Fibroblast of lung (primary cell): Measurements from ENCODE around the gene IVD. TPM values are rescaled to one million over a fixed set of nuclear protein-coding genes. Genes with fewer than 3 reads are reported as not detected.
A peak's percentile ranks its signal among the peaks of the same experiment; 100 is the strongest.

Source experiments
- DNase-seq, 2 donors: peaks; one replicate each; pipeline versions ENCODE4 v3.0.0 to v3.0.0-alpha.2; 2010; ENCODE audit warnings: low read depth in 2 of 2
- H2AFZ ChIP-seq: 2 replicates; pipeline ENCODE4 v1.5.1; 2012; ENCODE audit warnings: low read length, control low read depth, inconsistent platforms
- H3K27ac ChIP-seq: 2 replicates; pipeline ENCODE4 v1.5.1; 2011; ENCODE audit warnings: low read length, control low read depth; ENCODE audit not compliant: insufficient read depth
- H3K27me3 ChIP-seq: 2 replicates; pipeline ENCODE4 v1.5.1; 2011; ENCODE audit warnings: mild to moderate bottlenecking, low read length; ENCODE audit not compliant: control insufficient read depth, insufficient read depth
- H3K36me3 ChIP-seq: 2 replicates; pipeline ENCODE4 v1.5.1; 2011; ENCODE audit warnings: low read length; ENCODE audit not compliant: control insufficient read depth, insufficient read depth
- H3K4me1 ChIP-seq: 2 replicates; pipeline ENCODE4 v1.5.1; 2011; ENCODE audit warnings: low read length; ENCODE audit not compliant: control insufficient read depth, insufficient read depth; ENCODE audit errors: extremely low read depth
- H3K4me2 ChIP-seq: 2 replicates; pipeline ENCODE4 v1.5.1; 2011; ENCODE audit warnings: low read length, control low read depth; ENCODE audit not compliant: insufficient read depth; ENCODE audit errors: extremely low read depth
- H3K4me3 ChIP-seq, 4 experiments: fragments of 200-600 bp in 1 of 4; sonication (generic) in 1 of 4; replicated peaks in 1 of 4; 2 replicates each; pipeline ENCODE4 v1.5.1; 2011 to 2016; ENCODE audit warnings: low read length in 4 of 4, low read depth in 3 of 4, mild to moderate bottlenecking in 3 of 4, control low read depth in 2 of 4, inconsistent platforms in 1 of 4, mixed read lengths in 1 of 4; ENCODE audit not compliant: insufficient read depth in 1 of 4; ENCODE audit errors: control extremely low read depth in 1 of 4
- H3K79me2 ChIP-seq: 2 replicates; pipeline ENCODE4 v1.5.1; 2012; ENCODE audit warnings: mild to moderate bottlenecking, low read length, inconsistent platforms; ENCODE audit not compliant: control insufficient read depth, insufficient read depth
- H3K9ac ChIP-seq: 2 replicates; pipeline ENCODE4 v1.5.1; 2011; ENCODE audit warnings: mild to moderate bottlenecking, low read length, control low read depth; ENCODE audit not compliant: insufficient read depth
- H3K9me3 ChIP-seq: 2 replicates; pipeline ENCODE4 v1.5.1; 2012; ENCODE audit warnings: low read depth, low read length; ENCODE audit not compliant: control insufficient read depth, insufficient read depth
- H4K20me1 ChIP-seq: 2 replicates; pipeline ENCODE4 v1.5.1; 2011; ENCODE audit warnings: low read length; ENCODE audit not compliant: control insufficient read depth, insufficient read depth; ENCODE audit errors: extremely low read depth
- CTCF ChIP-seq, 2 donors: IDR thresholded peaks in 1 of 2; conservative IDR thresholded peaks in 1 of 2; 1 replicate in 1 of 2; 2 replicates in 1 of 2; pipeline ENCODE4 v1.5.1; 2011 to 2012; ENCODE audit warnings: low read length in 2 of 2, control low read depth in 1 of 2, inconsistent platforms in 1 of 2, low read depth in 1 of 2, mild to moderate bottlenecking in 1 of 2
- EZH2 ChIP-seq: IDR thresholded peaks from 2 replicates; pipeline ENCODE4 v1.5.1; 2012; ENCODE audit warnings: low read length, control low read depth, mild to moderate bottlenecking; ENCODE audit errors: missing control alignments
- polyA plus RNA-seq, 2 donors: library from polyadenylated mRNA; depleted of rRNA in 1 of 2; stranded (reverse) in 1 of 2; unstranded in 1 of 2; fragments of >200 nt; gene quantifications; 2 replicates each; pipeline ENCODE4 v1.2.1, GENCODE V29; 2011 to 2012; ENCODE audit warnings: missing spikeins in 1 of 2
- total RNA-seq: library from RNA; depleted of rRNA; stranded (reverse); fragments of >200 nt; gene quantifications from 2 replicates; pipeline ENCODE4 v1.2.1, GENCODE V29; 2014

The IVD gene
- total and polyA plus RNA-seq, 2 donors (not counting 1 experiment from before 2014, with no cell fraction given): 37.9 to 61.8 TPM

GRCh38 chr15:40454904-40455391 is 49.4 kb downstream of the IVD start:
- peaks cover 11% of the 10 kb centered on the region for H3K4me1 ChIP-seq
- no peaks in the 10 kb centered on the region for H3K27me3 ChIP-seq
- DNase-seq: peak; percentile 38 to 63
- H3K4me3 ChIP-seq: no peak overlapping the region
- peak overlapping the region; percentile 73 for H3K4me2 ChIP-seq
- H4K20me1 ChIP-seq: no peaks in the 10 kb centered on the region
- H3K36me3 ChIP-seq: peaks cover 4% of the 10 kb centered on the region
- TF ChIP-seq EZH2 (no peak), CTCF (conservative IDR thresholded peaks at IDR 0.05 in 1 of 2, IDR thresholded peaks at IDR 0.05 in 1 of 2; ENCODE audit: low read depth in 1 of 2, low read length in 2 of 2) (no peak)
- no peak overlapping the region for H3K27ac ChIP-seq
- no peak overlapping the region for H2AFZ ChIP-seq
- H3K79me2 ChIP-seq: peaks cover 7% of the 10 kb centered on the region
- H3K9me3 ChIP-seq: no peaks in the 10 kb centered on the region
- H3K9ac ChIP-seq: no peak overlapping the region

- Histone ChIP-seq H3K9me3 (no peaks in the 10 kb centered on the region), H3K4me1 (peaks cover 11% of the 10 kb centered on the region), H2AFZ (no peak overlapping the region), H3K79me2 (peaks cover 7% of the 10 kb centered on the region), H3K36me3 (peaks cover 4% of the 10 kb centered on the region), H3K27me3 (no peaks in the 10 kb centered on the region), H3K4me3 (no peak overlapping the region), H3K4me2 (no peak overlapping the region), H4K20me1 (no peaks in the 10 kb centered on the region), H3K27ac (no peak overlapping the region), H3K9ac (no peak overlapping the region)
- no peak for TF ChIP-seq EZH2
- no peak for TF ChIP-seq CTCF (conservative IDR thresholded peaks at IDR 0.05 in 1 of 2, IDR thresholded peaks at IDR 0.05 in 1 of 2; ENCODE audit: low read depth in 1 of 2, low read length in 2 of 2)
- no peak for DNase-seq
Measured at GRCh38 chr15:40456299-40456712, 50.7 kb downstream of the IVD start.

GRCh38 chr15:40456738-40457137 is 51.1 kb downstream of the IVD start:
- TF ChIP-seq CTCF (conservative IDR thresholded peaks at IDR 0.05 in 1 of 2, IDR thresholded peaks at IDR 0.05 in 1 of 2; ENCODE audit: low read depth in 1 of 2, low read length in 2 of 2): no peak
- no peak for TF ChIP-seq EZH2
- DNase-seq: no peak
- Histone ChIP-seq H3K9me3 (no peaks in the 10 kb centered on the region), H3K27me3 (no peaks in the 10 kb centered on the region), H3K36me3 (peaks cover 4% of the 10 kb centered on the region), H2AFZ (no peak overlapping the region), H3K4me2 (no peak overlapping the region), H3K79me2 (peaks cover 7% of the 10 kb centered on the region), H4K20me1 (no peaks in the 10 kb centered on the region), H3K4me1 (peaks cover 11% of the 10 kb centered on the region), H3K27ac (no peak overlapping the region), H3K4me3 (no peak overlapping the region), H3K9ac (no peak overlapping the region)
